ENCODE measurements around the gene OLFML2B. TPM values are rescaled to one million over a fixed set of nuclear protein-coding genes. Genes with fewer than 3 reads are reported as not detected.

The OLFML2B gene
- total and polyA plus RNA-seq, 2 of the 4 experiments (the other 2 are of a cell fraction), result 0.36 to 0.74 TPM

DNA sequence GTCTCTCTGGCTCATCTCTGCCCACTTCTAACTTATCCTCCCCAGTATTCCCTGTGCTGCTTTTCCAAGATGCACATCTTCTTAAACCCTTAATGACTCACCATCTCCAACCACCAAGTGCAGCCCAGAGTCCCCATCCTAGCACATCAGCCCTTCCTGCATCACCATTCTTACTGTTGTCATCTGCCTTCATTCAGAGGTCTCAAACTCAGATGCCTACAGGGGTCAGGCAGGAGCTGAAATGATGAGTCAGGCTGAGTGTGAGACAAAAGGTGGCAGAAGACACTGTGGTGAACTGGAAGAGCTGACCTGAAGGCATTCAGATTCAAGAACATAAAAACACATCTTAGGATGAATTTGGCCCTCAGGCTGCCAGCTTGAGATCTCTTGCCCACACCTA, 34.6 kb downstream of the OLFML2B start:
- in situ Hi-C loops (cut with MboI; ENCODE audit: low sequenced_read_pairs) (no loop called here), dilution Hi-C loops (cut with HindIII; ENCODE audit: low sequenced_read_pairs, unreplicated experiment) (no loop called here)
- CTCF ChIA-PET, result no interaction called here

More for the DNA sequence above, 34.6 kb downstream of the OLFML2B start:
- no peak overlapping the region for H2BK20ac ChIP-seq (ENCODE audit: low read depth, low read length)
- no peak overlapping the region for H4K5ac ChIP-seq (ENCODE audit: low read depth, low read length)
- no peak overlapping the region for H4K91ac ChIP-seq (ENCODE audit: insufficient read depth, low read depth, low read length)
- H3K56ac ChIP-seq (ENCODE audit: extremely low read depth, insufficient read depth, low read length), result no peak overlapping the region
- TF ChIP-seq RAD21 (IDR thresholded peaks at IDR 0.05; ENCODE audit: low read length), result no peak
- no peak for TF ChIP-seq MXI1 (IDR thresholded peaks at IDR 0.05; ENCODE audit: borderline replicate concordance, low read depth, low read length)
- no peak for TF ChIP-seq NFE2L2 (IDR thresholded peaks at IDR 0.05; ENCODE audit: low read depth, low read length)
- no peak for TF ChIP-seq FOS (IDR thresholded peaks at IDR 0.05; ENCODE audit: low read depth, low read length)
- TF ChIP-seq RFX5 (IDR thresholded peaks at IDR 0.05; ENCODE audit: low read depth, low read length), result no peak
- no peak for TF ChIP-seq CEBPB (IDR thresholded peaks at IDR 0.05; ENCODE audit: low read depth, low read length)
- no peak for TF ChIP-seq MAZ (IDR thresholded peaks at IDR 0.05; ENCODE audit: borderline replicate concordance, low read depth, low read length)
- TF ChIP-seq CHD1 (IDR thresholded peaks at IDR 0.05; ENCODE audit: low read depth, low read length), result no peak
- TF ChIP-seq, protein P1, sequence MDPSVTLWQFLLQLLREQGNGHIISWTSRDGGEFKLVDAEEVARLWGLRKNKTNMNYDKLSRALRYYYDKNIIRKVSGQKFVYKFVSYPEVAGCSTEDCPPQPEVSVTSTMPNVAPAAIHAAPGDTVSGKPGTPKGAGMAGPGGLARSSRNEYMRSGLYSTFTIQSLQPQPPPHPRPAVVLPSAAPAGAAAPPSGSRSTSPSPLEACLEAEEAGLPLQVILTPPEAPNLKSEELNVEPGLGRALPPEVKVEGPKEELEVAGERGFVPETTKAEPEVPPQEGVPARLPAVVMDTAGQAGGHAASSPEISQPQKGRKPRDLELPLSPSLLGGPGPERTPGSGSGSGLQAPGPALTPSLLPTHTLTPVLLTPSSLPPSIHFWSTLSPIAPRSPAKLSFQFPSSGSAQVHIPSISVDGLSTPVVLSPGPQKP (IDR thresholded peaks at IDR 0.05; ENCODE audit: borderline replicate concordance, low read depth, low read length), result no peak
- no peak for TF ChIP-seq SMC3 (IDR thresholded peaks at IDR 0.05; ENCODE audit: low read depth, low read length)
- no peak for TF ChIP-seq RCOR1 (IDR thresholded peaks at IDR 0.05; ENCODE audit: insufficient replicate concordance, low read length)
- no peak overlapping the region for H2BK120ac ChIP-seq (ENCODE audit: low read depth, low read length)
- H3K14ac ChIP-seq (replicated peaks; ENCODE audit: low read depth, low read length), result no peak overlapping the region
- H3K9me3 ChIP-seq (ENCODE audit: control insufficient read depth, insufficient read depth, low read length), result peaks cover 12% of the 10 kb centered on the region
- H3K36me3 ChIP-seq (ENCODE audit: control insufficient read depth, insufficient read depth, low read length), result no peaks in the 10 kb centered on the region
- H3K79me1 ChIP-seq (ENCODE audit: low read depth in 1 of 2, low read length in 2 of 2), result no peaks in the 10 kb centered on the region
- H3K4me2 ChIP-seq (ENCODE audit: low read depth, low read length), result no peak overlapping the region
- no peak overlapping the region for H2AK5ac ChIP-seq (ENCODE audit: low read depth, low read length)
- H2AK9ac ChIP-seq (replicated peaks; ENCODE audit: low read depth, low read length, poor library complexity), result no peak overlapping the region
- peaks cover 4% of the 10 kb centered on the region; the same call in 1 of the 2 replicates for H3K9me1 ChIP-seq (ENCODE audit: insufficient read depth, low read length)
- H3K18ac ChIP-seq (ENCODE audit: low read depth, low read length), result no peak overlapping the region
- no peak overlapping the region for H3K23ac ChIP-seq (ENCODE audit: low read depth, low read length)
- intact Hi-C loops (cut with micrococcal nuclease), result no loop called here
- no peak overlapping the region for H3K4me3 ChIP-seq (ENCODE audit: insufficient read depth, low read depth, low read length)
- no peak overlapping the region for H3K4ac ChIP-seq (ENCODE audit: low read depth, low read length)
- H4K8ac ChIP-seq (ENCODE audit: low read depth in 2 of 2, low read length in 2 of 2), result no peak overlapping the region
- ATAC-seq (ENCODE audit: low read depth) (no peak), DNase-seq (peak; percentile 11)
- peaks cover 4% of the 10 kb centered on the region; the same call in 1 of the 2 replicates for H3K27me3 ChIP-seq (ENCODE audit: control insufficient read depth, insufficient read depth, low read length)
- H3K27ac ChIP-seq (ENCODE audit: insufficient read depth, low read length), result no peak overlapping the region
- H3K9ac ChIP-seq (ENCODE audit: low read depth, low read length), result no peak overlapping the region
- no peak overlapping the region for H2BK15ac ChIP-seq (ENCODE audit: low read depth, low read length)
- H2BK5ac ChIP-seq (ENCODE audit: low read depth, low read length, poor library complexity, severe bottlenecking), result no peak overlapping the region
- POLR2A ChIA-PET (ENCODE audit: unreplicated experiment), result no interaction called here
- no TSS peak for BruUV-seq (replicated peaks)
- H3K4me1 ChIP-seq (ENCODE audit: control insufficient read depth, insufficient read depth, low read length), result no peaks in the 10 kb centered on the region
- H4K20me1 ChIP-seq (ENCODE audit: insufficient read depth, low read length), result no peaks in the 10 kb centered on the region
- H2AFZ ChIP-seq (replicated peaks; ENCODE audit: low read length, poor library complexity), result no peak overlapping the region

All from IMR-90 (cell line).